Measurements from ENCODE around the gene GOPC.

The GOPC gene

GRCh38 chr6:117590447-117590846, 11.9 kb downstream of the GOPC start:
- no peak overlapping the region for H3K4me3 ChIP-seq (ENCODE audit: low read length)
- H3K9me3 ChIP-seq (ENCODE audit: control insufficient read depth, low read length) = no peaks in the 10 kb centered on the region
- no peak overlapping the region for H3K9ac ChIP-seq (ENCODE audit: low read length)
- peaks cover 5% of the 10 kb centered on the region for H3K4me1 ChIP-seq (ENCODE audit: control insufficient read depth, insufficient read depth, low read length)
- no peaks in the 10 kb centered on the region for H3K27me3 ChIP-seq (ENCODE audit: control insufficient read depth, insufficient read depth, low read length)
- H3K36me3 ChIP-seq (ENCODE audit: control insufficient read depth, insufficient read depth, low read length) = no peaks in the 10 kb centered on the region

DNA sequence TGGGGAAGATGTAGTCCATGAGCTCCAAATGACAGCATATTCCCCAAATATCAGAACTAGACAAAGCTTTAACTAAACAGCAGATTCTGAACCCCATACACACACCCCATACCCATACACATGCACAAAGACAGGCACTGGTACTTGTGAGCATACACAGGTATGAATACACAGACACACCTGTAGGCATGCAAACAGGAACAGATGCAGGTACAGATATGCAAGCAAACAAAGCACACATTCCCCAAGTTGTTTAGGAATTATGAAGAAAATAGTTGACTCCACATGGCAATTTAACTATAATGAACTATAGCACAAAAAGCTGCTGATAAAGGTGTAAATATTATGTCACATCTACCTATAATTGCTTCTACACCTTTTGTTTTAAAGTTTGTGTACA, 16.7 kb downstream of the GOPC start:
- Histone ChIP-seq H3K4me1 (ENCODE audit: control insufficient read depth, insufficient read depth, low read length) (no peaks in the 10 kb centered on the region), H3K36me3 (ENCODE audit: control insufficient read depth, insufficient read depth, low read length) (no peaks in the 10 kb centered on the region), H3K4me3 (ENCODE audit: low read length) (no peak overlapping the region), H3K27me3 (ENCODE audit: control insufficient read depth, insufficient read depth, low read length) (no peaks in the 10 kb centered on the region), H3K9ac (ENCODE audit: low read length) (no peak overlapping the region), H3K9me3 (ENCODE audit: control insufficient read depth, low read length) (no peaks in the 10 kb centered on the region)

GRCh38 chr6:117574198-117574597, 28.1 kb downstream of the GOPC start:
- no peak overlapping the region for H3K4me3 ChIP-seq (ENCODE audit: low read length)
- no peaks in the 10 kb centered on the region for H3K27me3 ChIP-seq (ENCODE audit: control insufficient read depth, insufficient read depth, low read length)
- H3K4me1 ChIP-seq (ENCODE audit: control insufficient read depth, insufficient read depth, low read length) = no peaks in the 10 kb centered on the region
- no peaks in the 10 kb centered on the region for H3K9me3 ChIP-seq (ENCODE audit: control insufficient read depth, low read length)
- H3K9ac ChIP-seq (ENCODE audit: low read length) = no peak overlapping the region
- H3K36me3 ChIP-seq (ENCODE audit: control insufficient read depth, insufficient read depth, low read length) = peaks cover 4% of the 10 kb centered on the region

DNA sequence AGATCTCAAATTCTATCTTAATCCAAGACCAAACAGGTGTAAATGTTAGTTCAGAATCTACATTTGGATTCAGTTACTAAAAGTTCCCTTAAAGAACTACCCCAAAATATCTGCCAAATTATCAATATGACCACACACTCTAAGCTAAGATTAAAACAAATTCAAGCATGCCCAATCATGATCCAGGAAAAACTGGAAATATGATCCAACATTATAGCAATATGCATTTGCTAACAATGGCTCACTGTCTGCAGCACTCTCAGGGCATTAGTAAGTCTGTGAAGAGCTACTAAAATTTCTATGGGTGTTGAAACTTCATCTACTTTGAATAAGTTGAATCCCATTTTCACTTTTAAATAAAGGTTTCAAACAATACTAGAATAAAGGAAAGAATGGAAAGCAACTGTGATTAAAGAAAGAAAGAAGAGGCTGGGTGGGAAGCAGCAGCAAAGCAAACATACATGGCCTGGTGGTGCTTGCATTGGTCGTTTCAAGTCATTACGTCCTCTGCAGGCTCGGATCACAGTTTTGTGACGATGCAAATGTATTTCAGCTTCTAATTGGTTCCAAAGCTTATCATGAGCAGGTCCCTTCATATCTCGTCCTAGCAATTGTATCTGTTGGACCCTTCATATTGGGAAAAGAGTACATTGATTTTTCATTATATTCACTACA, 29.2 kb downstream of the GOPC start:
- Histone ChIP-seq H3K9me3 (ENCODE audit: control insufficient read depth, low read length) (no peaks in the 10 kb centered on the region), H3K9ac (ENCODE audit: low read length) (no peak overlapping the region), H3K36me3 (ENCODE audit: control insufficient read depth, insufficient read depth, low read length) (peaks cover 4% of the 10 kb centered on the region), H3K4me3 (ENCODE audit: low read length) (no peak overlapping the region), H3K4me1 (ENCODE audit: control insufficient read depth, insufficient read depth, low read length) (no peaks in the 10 kb centered on the region), H3K27me3 (ENCODE audit: control insufficient read depth, insufficient read depth, low read length) (no peaks in the 10 kb centered on the region)

- Histone ChIP-seq H3K4me3 (ENCODE audit: low read length) (no peak overlapping the region), H3K9ac (ENCODE audit: low read length) (no peak overlapping the region), H3K27me3 (ENCODE audit: control insufficient read depth, insufficient read depth, low read length) (no peaks in the 10 kb centered on the region), H3K4me1 (ENCODE audit: control insufficient read depth, insufficient read depth, low read length) (no peaks in the 10 kb centered on the region), H3K9me3 (ENCODE audit: control insufficient read depth, low read length) (no peaks in the 10 kb centered on the region), H3K36me3 (ENCODE audit: control insufficient read depth, insufficient read depth, low read length) (no peaks in the 10 kb centered on the region)
Observed at GRCh38 chr6:117568831-117569410, 33.4 kb downstream of the GOPC start.

- Histone ChIP-seq H3K4me1 (ENCODE audit: control insufficient read depth, insufficient read depth, low read length) (no peaks in the 10 kb centered on the region), H3K9ac (ENCODE audit: low read length) (no peak overlapping the region), H3K9me3 (ENCODE audit: control insufficient read depth, low read length) (no peaks in the 10 kb centered on the region), H3K4me3 (ENCODE audit: low read length) (no peak overlapping the region), H3K36me3 (ENCODE audit: control insufficient read depth, insufficient read depth, low read length) (no peaks in the 10 kb centered on the region), H3K27me3 (ENCODE audit: control insufficient read depth, insufficient read depth, low read length) (no peaks in the 10 kb centered on the region)
Observed at GRCh38 chr6:117568247-117568646, 34.1 kb downstream of the GOPC start.

GRCh38 chr6:117564681-117565080, 37.6 kb downstream of the GOPC start:
- H3K9ac ChIP-seq (ENCODE audit: low read length) = no peak overlapping the region
- H3K4me3 ChIP-seq (ENCODE audit: low read length) = no peak overlapping the region
- H3K4me1 ChIP-seq (ENCODE audit: control insufficient read depth, insufficient read depth, low read length) = no peaks in the 10 kb centered on the region
- H3K36me3 ChIP-seq (ENCODE audit: control insufficient read depth, insufficient read depth, low read length) = no peaks in the 10 kb centered on the region
- no peaks in the 10 kb centered on the region for H3K9me3 ChIP-seq (ENCODE audit: control insufficient read depth, low read length)
- H3K27me3 ChIP-seq (ENCODE audit: control insufficient read depth, insufficient read depth, low read length) = no peaks in the 10 kb centered on the region

DNA sequence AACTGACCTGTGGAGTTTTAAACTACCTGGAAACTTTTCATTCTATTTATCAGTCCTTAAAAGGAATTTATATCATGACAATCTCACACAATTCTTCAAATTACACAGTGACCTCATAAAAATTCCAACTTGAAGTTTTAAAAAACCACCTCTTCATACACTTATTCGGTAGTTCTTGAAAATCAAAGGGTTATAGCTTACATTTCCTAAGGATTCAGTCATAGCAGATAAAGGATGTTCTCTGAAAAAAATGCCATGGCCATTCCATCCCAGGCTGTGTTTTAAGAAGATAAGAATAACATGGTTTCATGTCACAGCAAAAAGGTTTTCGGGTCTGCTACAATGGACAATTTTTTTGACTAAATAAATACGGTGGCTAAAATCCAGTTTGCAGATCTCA, 41.2 kb downstream of the GOPC start:
- Histone ChIP-seq H3K4me1 (ENCODE audit: control insufficient read depth, insufficient read depth, low read length) (no peaks in the 10 kb centered on the region), H3K4me3 (ENCODE audit: low read length) (no peak overlapping the region), H3K9ac (ENCODE audit: low read length) (no peak overlapping the region), H3K36me3 (ENCODE audit: control insufficient read depth, insufficient read depth, low read length) (no peaks in the 10 kb centered on the region), H3K27me3 (ENCODE audit: control insufficient read depth, insufficient read depth, low read length) (no peaks in the 10 kb centered on the region), H3K9me3 (ENCODE audit: control insufficient read depth, low read length) (no peaks in the 10 kb centered on the region)

DNA sequence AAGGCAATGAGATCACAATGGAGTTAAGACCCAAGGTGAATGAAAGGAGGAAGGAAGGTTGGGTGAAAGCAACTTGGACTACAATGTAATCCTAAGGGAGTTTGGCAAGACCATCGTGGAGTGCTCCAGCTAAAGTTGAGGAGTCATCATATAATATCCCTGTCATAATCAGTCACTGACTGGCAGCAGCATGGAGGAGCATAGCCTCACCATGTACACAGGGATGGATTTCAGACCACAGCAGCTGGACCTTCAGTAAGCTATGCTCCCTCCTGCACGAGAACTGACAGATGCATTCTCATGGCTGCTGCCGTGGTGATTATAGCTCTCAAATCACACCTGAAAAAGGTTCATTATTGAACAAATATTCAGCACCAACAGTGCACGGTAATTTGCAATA, 43.0 kb downstream of the GOPC start:
- H3K9ac ChIP-seq (ENCODE audit: low read length) = no peak overlapping the region

DNA sequence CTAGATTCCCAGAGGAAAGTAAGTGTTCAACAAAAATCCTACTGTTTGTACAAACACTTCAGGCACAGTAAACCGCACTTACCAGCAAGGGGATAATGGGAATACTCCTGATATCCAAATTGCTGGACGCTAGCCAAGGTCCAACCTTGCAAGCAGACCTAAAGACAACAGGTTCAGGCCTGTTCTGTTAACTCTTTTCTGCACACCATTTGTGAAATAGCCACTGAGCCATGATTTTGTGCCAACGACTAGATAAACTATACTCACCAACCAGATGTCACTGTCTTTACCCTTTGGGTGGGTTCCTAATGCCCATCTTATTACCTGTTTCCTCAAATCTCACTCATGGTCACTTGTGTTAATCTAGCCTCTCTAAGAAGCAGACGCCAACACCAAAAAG, 43.5 kb downstream of the GOPC start:
- no peaks in the 10 kb centered on the region for H3K27me3 ChIP-seq (ENCODE audit: control insufficient read depth, insufficient read depth, low read length)
- no peak overlapping the region for H3K9ac ChIP-seq (ENCODE audit: low read length)
- H3K4me3 ChIP-seq (ENCODE audit: low read length) = no peak overlapping the region
- no peaks in the 10 kb centered on the region for H3K9me3 ChIP-seq (ENCODE audit: control insufficient read depth, low read length)
- no peaks in the 10 kb centered on the region for H3K36me3 ChIP-seq (ENCODE audit: control insufficient read depth, insufficient read depth, low read length)
- no peaks in the 10 kb centered on the region for H3K4me1 ChIP-seq (ENCODE audit: control insufficient read depth, insufficient read depth, low read length)

More for the DNA sequence above, 43.0 kb downstream of the GOPC start:
- no peaks in the 10 kb centered on the region for H3K9me3 ChIP-seq (ENCODE audit: control insufficient read depth, low read length)
- H3K36me3 ChIP-seq (ENCODE audit: control insufficient read depth, insufficient read depth, low read length) = no peaks in the 10 kb centered on the region
- no peaks in the 10 kb centered on the region for H3K4me1 ChIP-seq (ENCODE audit: control insufficient read depth, insufficient read depth, low read length)
- no peak overlapping the region for H3K4me3 ChIP-seq (ENCODE audit: low read length)
- H3K27me3 ChIP-seq (ENCODE audit: control insufficient read depth, insufficient read depth, low read length) = no peaks in the 10 kb centered on the region

DNA sequence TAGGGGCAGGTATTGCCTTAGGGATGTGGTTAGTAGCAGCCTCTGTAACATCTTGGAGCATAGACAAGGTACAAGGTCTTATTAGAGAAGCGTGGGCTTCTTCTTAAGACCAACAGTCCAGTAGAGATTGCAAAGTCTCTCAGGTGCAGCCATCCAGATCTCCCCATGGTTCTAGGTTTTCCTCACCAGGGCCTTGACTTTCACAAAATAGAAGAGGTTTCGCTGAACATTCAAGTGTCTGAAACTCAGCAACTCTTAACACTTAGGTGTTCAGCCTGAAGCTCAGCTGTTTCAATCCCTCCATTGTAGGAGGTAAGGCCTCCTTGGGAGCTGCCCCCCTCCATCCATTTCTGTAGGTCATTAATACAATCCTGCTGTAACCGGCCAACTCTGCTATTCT, 44.4 kb downstream of the GOPC start:
- Histone ChIP-seq H3K9me3 (ENCODE audit: control insufficient read depth, low read length) (no peaks in the 10 kb centered on the region), H3K36me3 (ENCODE audit: control insufficient read depth, insufficient read depth, low read length) (no peaks in the 10 kb centered on the region), H3K4me1 (ENCODE audit: control insufficient read depth, insufficient read depth, low read length) (no peaks in the 10 kb centered on the region), H3K27me3 (ENCODE audit: control insufficient read depth, insufficient read depth, low read length) (no peaks in the 10 kb centered on the region), H3K9ac (ENCODE audit: low read length) (no peak overlapping the region), H3K4me3 (ENCODE audit: low read length) (no peak overlapping the region)

DNA sequence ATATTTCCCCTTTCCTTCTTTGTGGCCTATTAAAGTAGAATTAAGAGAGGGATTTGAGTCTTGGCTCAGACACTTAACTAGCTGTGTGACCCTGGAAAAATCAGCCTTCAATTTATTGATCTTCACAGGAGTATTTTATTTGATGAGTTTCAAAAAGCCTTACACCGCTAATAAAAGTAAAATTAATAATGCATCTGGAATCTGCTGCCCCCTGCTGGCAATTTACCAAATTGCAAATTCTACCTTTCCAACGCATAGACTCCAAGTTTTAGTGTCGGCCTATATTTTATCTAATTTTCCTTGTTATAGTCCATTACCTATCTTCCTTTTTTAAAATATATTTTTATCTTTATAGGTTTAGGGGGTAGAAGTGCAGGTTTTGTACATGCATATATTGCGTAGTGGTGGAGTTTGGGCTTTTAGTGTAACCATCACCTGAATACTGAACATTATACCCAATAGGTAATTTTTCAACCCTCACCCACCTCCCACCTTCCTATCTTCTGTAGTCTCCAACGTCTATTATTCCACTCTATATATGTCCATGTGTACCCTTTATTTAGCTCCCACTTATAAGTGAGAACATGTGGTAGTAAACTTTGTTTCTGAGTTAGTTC, 46.3 kb downstream of the GOPC start:
- Histone ChIP-seq H3K4me3 (ENCODE audit: low read length) (no peak overlapping the region), H3K9ac (ENCODE audit: low read length) (no peak overlapping the region), H3K4me1 (ENCODE audit: control insufficient read depth, insufficient read depth, low read length) (no peaks in the 10 kb centered on the region), H3K9me3 (ENCODE audit: control insufficient read depth, low read length) (no peaks in the 10 kb centered on the region), H3K36me3 (ENCODE audit: control insufficient read depth, insufficient read depth, low read length) (no peaks in the 10 kb centered on the region), H3K27me3 (ENCODE audit: control insufficient read depth, insufficient read depth, low read length) (no peaks in the 10 kb centered on the region)

Measured in mucosa of stomach (tissue), 1 donor.